HUES48 (cell line): ENCODE measurements around the gene TANGO2.

ENCODE experiments used
- H3K27ac ChIP-seq: one replicate; pipeline ENCODE4 v1.7.0; 2013; ENCODE audit warnings: low read depth, low read length, inconsistent platforms
- H3K27me3 ChIP-seq: 2 replicates; pipeline ENCODE4 v1.6.1; 2013; ENCODE audit warnings: mild to moderate bottlenecking, low read length; ENCODE audit not compliant: control insufficient read depth, insufficient read depth
- H3K36me3 ChIP-seq: 2 replicates; pipeline ENCODE4 v1.6.1; 2013; ENCODE audit warnings: low read length; ENCODE audit not compliant: control insufficient read depth, insufficient read depth
- H3K4me1 ChIP-seq: 2 replicates; pipeline ENCODE4 v1.6.1; 2013; ENCODE audit warnings: mild to moderate bottlenecking, low read length; ENCODE audit not compliant: control insufficient read depth, insufficient read depth
- H3K4me3 ChIP-seq: 2 replicates; pipeline ENCODE4 v1.5.1; 2013; ENCODE audit warnings: mild to moderate bottlenecking, low read depth, low read length
- H3K9ac ChIP-seq: 2 replicates; pipeline ENCODE4 v1.6.1; 2013; ENCODE audit warnings: mild to moderate bottlenecking, low read depth, low read length, moderate library complexity
- H3K9me3 ChIP-seq: 2 replicates; pipeline ENCODE4 v1.6.1; 2013; ENCODE audit warnings: low read length; ENCODE audit not compliant: control insufficient read depth, insufficient read depth

TANGO2 gene

GRCh38 chr22:19977296-19978243, 43.3 kb upstream of the TANGO2 start:
- peaks cover 11% of the 10 kb centered on the region for H3K4me1 ChIP-seq
- H3K27me3 ChIP-seq: no peaks in the 10 kb centered on the region
- peaks cover 52% of the 10 kb centered on the region for H3K36me3 ChIP-seq
- H3K4me3 ChIP-seq: no peak overlapping the region
- no peaks in the 10 kb centered on the region for H3K9me3 ChIP-seq
- no peak overlapping the region for H3K27ac ChIP-seq
- no peak overlapping the region for H3K9ac ChIP-seq

DNA sequence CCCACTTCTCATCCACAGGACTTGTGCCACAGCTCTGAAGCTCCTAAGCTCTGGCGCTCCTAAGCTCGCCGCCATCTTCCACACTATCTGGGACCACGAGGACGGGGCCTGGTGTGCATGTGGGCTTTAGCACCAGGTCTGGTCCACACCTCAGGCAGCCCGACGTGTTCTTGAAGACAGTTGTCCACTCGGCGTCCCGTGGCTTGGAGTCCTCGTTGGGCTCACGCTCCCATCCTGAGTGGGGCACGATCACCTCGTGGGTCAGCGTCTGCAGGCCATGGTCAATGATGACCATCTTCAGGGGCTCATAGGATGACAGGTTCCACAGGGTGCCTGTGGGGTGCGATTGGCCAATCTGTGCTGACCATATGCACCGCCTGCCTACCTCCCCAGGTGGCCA, 42.2 kb upstream of the TANGO2 start:
- peaks cover 41% of the 10 kb centered on the region for H3K36me3 ChIP-seq

DNA sequence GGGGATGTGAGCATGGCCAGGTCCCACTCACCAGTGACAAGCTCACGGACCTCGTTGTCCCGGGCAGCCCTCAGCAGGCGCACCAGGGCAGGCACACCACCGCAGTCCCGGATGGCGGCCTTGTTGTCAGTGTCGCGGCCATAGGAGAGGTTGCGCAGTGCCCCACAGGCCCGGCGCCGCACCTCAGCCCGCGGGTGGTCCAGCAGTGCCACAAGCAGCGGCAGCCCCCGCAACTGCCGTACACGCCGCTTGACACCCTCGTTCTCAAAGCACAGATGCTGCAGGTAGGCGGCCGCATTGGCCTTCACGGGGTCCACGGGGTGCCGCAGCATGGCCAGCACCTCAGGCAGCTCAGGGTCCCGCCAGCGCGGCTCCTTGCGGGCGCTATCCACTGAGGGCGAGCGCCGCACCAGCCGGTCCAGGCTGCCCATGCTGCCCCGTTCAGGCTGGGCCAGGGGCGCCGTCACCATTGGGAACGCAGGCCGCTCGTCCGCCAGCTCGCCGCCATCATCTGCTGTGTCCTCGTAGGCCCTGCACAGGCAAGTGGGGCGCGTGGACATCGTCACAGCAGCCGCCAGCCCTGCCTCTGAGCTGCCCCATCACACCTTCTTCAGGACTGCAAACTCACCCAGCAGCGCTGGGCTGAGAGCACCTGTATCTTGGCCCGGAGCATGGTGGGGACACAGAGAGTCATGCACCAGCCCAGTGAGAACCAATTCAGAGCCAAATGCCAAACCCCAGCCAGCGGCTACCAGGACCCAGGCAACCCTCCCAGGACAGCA, 41.0 kb upstream of the TANGO2 start:
- Histone ChIP-seq H3K4me1 (peaks cover 8% of the 10 kb centered on the region), H3K27me3 (no peaks in the 10 kb centered on the region), H3K9me3 (no peaks in the 10 kb centered on the region), H3K36me3 (peaks cover 40% of the 10 kb centered on the region), H3K9ac (no peak overlapping the region), H3K4me3 (no peak overlapping the region), H3K27ac (no peak overlapping the region)

More for the DNA sequence above, 42.2 kb upstream of the TANGO2 start:
- Histone ChIP-seq H3K27me3 (no peaks in the 10 kb centered on the region), H3K9ac (no peak overlapping the region), H3K9me3 (no peaks in the 10 kb centered on the region), H3K27ac (no peak overlapping the region), H3K4me3 (no peak overlapping the region), H3K4me1 (peaks cover 11% of the 10 kb centered on the region)

DNA sequence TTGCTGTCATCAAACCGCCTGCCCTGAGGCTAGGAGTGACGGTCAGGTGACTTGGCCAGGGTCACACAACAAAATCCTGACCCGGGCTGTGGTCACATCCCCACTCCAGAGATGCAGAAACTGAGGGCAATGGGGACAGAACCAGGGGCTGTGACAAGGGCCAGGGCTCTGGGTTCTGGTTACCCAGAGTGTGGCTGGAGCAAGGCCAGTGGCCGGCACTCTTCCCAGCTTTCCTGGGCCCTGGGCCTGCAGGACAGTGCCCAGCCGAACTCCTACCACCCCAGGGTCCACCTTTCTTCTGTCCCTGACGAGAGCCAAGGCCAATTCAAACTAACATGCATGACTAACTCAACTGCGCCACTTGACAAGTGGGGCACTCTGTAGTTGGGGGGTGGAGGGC, 40.1 kb upstream of the TANGO2 start:
- H3K27me3 ChIP-seq: no peaks in the 10 kb centered on the region
- no peak overlapping the region for H3K27ac ChIP-seq
- no peak overlapping the region for H3K9ac ChIP-seq
- H3K36me3 ChIP-seq: peaks cover 40% of the 10 kb centered on the region
- no peak overlapping the region for H3K4me3 ChIP-seq
- no peaks in the 10 kb centered on the region; the same call in 1 of the 2 replicates for H3K4me1 ChIP-seq
- H3K9me3 ChIP-seq: no peaks in the 10 kb centered on the region

DNA sequence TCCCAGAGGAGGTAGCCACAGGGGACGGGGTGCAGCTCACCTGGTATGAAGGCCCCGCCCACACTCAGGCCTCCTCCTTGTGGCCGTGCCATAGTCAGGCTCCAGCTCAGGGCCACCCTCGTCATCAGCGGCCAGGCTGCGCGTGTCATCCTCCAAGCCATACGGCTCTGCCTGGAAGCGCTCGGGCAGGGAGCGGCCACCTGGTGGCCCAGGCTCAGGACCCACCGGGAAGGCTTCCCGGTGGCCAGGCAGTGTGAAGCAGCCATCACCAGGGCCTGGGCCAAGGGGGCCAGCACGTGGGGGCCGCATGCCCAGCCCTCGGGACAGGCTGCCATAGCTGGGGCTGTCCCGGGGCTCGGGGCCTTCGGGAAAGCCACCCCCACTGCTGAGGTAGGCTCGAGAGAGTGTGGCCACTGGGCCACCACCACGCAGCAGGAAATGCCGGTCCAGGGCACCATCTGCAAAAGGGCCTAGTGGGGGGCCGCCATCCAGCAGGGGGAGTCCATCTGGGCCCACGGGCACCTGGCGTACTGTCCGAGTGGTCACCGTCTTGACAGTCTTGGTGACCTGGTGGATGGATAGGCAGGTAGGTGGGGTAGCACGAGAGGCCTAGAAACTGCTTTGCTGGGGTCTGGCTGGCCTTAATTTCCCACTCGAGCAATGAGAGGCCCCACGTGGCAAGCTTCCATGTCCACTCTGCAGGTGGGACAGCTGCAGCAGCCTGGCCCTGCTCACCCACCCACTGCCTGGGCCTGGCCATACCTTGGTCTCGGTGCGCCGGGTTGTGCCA, 39.5 kb upstream of the TANGO2 start:
- Histone ChIP-seq H3K4me1 (peaks cover 5% of the 10 kb centered on the region; the same call in 1 of the 2 replicates), H3K36me3 (peaks cover 40% of the 10 kb centered on the region), H3K4me3 (no peak overlapping the region), H3K27ac (no peak overlapping the region), H3K27me3 (no peaks in the 10 kb centered on the region), H3K9me3 (no peaks in the 10 kb centered on the region), H3K9ac (no peak overlapping the region)

GRCh38 chr22:19981961-19982920, 38.7 kb upstream of the TANGO2 start:
- H3K4me3 ChIP-seq: no peak overlapping the region
- no peaks in the 10 kb centered on the region for H3K27me3 ChIP-seq
- peaks cover 40% of the 10 kb centered on the region for H3K36me3 ChIP-seq
- H3K27ac ChIP-seq: no peak overlapping the region
- H3K9me3 ChIP-seq: no peaks in the 10 kb centered on the region
- no peak overlapping the region for H3K9ac ChIP-seq
- peaks cover 5% of the 10 kb centered on the region; the same call in 1 of the 2 replicates for H3K4me1 ChIP-seq

- Histone ChIP-seq H3K4me3 (no peak overlapping the region), H3K27ac (no peak overlapping the region), H3K4me1 (peaks cover 8% of the 10 kb centered on the region; the same call in 1 of the 2 replicates), H3K9ac (no peak overlapping the region), H3K9me3 (no peaks in the 10 kb centered on the region), H3K36me3 (peaks cover 33% of the 10 kb centered on the region), H3K27me3 (no peaks in the 10 kb centered on the region)
Measured at GRCh38 chr22:19982991-19983578, 37.8 kb upstream of the TANGO2 start.

DNA sequence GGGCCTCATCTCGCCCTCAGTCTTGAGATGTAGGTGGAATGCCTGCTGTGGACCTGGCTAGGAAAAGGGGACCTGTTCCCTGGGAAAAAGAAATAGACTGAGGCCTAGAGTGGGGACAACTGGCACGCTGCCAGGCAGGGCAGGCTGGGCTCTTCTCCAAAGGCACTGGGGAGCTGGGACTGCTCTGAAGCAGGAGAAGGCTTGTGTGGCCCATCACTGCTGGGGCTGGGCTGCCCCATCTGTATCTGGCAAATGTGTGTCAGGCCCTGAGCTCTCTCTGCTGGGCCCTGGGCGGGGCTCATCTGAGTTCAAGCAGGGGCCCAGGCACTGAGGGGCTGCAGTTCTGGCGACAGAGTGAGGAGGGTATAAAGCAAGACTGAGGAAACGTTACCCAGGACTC, 37.2 kb upstream of the TANGO2 start:
- Histone ChIP-seq H3K4me3 (no peak overlapping the region), H3K9ac (no peak overlapping the region), H3K27me3 (no peaks in the 10 kb centered on the region), H3K4me1 (peaks cover 8% of the 10 kb centered on the region; the same call in 1 of the 2 replicates), H3K9me3 (no peaks in the 10 kb centered on the region), H3K27ac (peak overlapping the region; percentile 10), H3K36me3 (peaks cover 26% of the 10 kb centered on the region)

DNA sequence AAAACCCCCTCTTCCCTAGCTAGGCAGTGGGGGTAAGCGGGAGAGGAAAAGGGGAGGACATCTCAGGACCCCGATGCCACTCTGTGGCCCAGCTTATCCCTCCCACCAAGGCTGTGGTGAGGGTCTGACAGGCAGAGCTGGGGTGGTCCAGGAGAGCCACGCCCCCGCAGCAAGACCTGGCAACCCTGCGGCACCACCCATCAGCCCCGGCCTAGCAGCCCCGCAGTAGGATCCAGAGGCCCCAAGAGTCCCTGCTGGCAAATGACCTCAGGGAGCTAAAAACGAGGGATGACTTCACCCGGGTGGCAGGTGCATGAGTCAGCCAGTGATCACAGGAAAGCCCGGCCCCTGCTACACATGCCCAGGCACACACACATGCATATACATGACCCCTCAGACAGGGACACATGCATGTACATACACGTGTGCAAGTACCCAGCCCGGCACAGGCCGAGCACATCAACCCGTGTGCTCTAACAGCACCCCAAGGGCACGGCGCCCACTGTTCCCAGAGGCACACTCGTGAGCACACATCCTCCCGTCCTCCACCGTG, 36.6 kb upstream of the TANGO2 start:
- Histone ChIP-seq H3K36me3 (peaks cover 21% of the 10 kb centered on the region), H3K27ac (peak overlapping the region; percentile 10), H3K4me3 (no peak overlapping the region), H3K4me1 (peaks cover 8% of the 10 kb centered on the region; the same call in 1 of the 2 replicates), H3K27me3 (no peaks in the 10 kb centered on the region), H3K9ac (no peak overlapping the region), H3K9me3 (no peaks in the 10 kb centered on the region)
